NCI-H510A treated with DMSO at 0.1 percent for 48 hours (cell line): ENCODE data around the gene PERM1.

Experiments
- DNase-seq: peaks from one replicate; lab custom pipeline; 2025; lab: John Stamatoyannopoulos, UW

Gene PERM1

GRCh38 chr1:934991-935750 lies 46.7 kb downstream of the PERM1 start:
- DNase-seq: no peak

GRCh38 chr1:933603-933940 lies 48.3 kb downstream of the PERM1 start:
- no peak for DNase-seq

- DNase-seq: no peak
Observed at GRCh38 chr1:932776-933602, 48.9 kb downstream of the PERM1 start.

GRCh38 chr1:932173-932510 lies 49.8 kb downstream of the PERM1 start:
- DNase-seq: no peak

GRCh38 chr1:931380-932172 lies 50.3 kb downstream of the PERM1 start:
- DNase-seq: no peak

- DNase-seq: no peak
Observed at GRCh38 chr1:930633-931138, 51.2 kb downstream of the PERM1 start.

- DNase-seq: no peak
Observed at GRCh38 chr1:929712-930632, 51.9 kb downstream of the PERM1 start.

GRCh38 chr1:928825-929661 lies 52.9 kb downstream of the PERM1 start:
- no peak for DNase-seq

GRCh38 chr1:927748-928147 lies 54.1 kb downstream of the PERM1 start:
- DNase-seq: no peak

GRCh38 chr1:927234-927633 lies 54.7 kb downstream of the PERM1 start:
- DNase-seq: no peak

- no peak for DNase-seq
Observed at GRCh38 chr1:925561-926421, 56.1 kb downstream of the PERM1 start.
